NCI-H2227 treated with DMSO at 0.1 percent for 48 hours (cell line): ENCODE measurements around the gene WFDC2.

ENCODE experiments used
- DNase-seq: peaks from one replicate; lab custom pipeline; 2025; lab: John Stamatoyannopoulos, UW

WFDC2 gene

DNA sequence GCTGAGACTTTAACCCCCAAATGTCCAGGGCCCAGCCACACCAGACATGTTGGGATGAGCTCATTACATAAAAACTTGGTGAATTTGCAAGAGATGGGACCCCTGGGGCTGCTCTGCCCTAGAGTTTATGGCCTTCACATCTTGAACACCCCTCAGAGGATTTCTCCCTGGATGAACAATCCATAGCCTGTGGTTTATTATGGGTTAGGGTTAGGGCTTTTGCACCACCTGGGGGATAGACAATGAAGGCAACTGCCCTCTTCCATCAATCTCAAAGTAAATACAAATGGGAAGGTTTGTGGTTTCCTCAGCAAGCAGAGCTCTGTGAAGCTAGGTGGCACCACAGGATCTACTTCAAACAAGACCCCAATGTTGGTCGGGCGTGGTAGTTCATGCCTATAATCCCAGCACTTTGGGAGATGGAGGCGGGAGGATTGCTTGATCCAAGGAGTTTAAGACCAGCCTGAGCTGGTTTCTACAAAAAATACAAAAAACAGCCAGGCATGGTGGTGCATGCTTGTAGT is 28.5 kb downstream of the WFDC2 start:
- DNase-seq: no peak

DNA sequence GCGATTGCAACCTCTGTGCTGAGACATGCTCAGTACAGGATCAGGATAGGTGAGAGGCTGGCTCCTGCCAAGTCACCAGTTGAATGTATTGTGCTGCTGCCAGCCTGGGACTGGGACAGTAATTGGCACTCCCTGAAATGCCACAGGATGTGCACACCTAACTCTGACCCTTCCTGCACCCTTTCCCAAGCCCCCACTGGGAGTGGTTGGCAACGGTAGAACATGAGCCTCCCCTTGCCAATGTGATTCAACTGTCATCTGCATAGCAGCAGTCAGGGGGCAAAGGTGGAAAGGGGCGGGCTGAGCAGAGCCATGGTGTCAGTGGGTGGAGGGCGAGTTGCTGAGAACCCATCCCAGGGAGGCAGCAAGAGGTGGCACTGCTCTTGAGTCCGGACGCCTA is 30.5 kb downstream of the WFDC2 start:
- no peak for DNase-seq

DNA sequence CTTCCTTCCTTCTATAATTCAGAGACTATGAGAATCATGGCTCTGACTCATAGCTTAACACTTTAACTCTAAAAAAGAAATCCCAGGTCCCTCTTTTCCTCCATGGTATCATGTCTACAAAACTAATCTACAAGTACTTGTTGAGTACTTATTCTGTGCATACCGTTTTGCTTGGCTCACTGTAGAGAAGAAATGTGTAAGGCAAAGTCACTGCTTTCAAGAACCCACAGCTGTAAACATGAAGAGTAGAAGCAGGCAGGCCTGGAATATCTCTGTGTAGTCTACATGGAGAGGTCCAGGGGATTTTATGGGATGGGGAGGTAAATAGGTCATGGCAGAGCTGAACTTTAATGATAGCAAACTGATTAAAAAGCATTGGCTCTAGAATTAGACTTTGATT is 32.0 kb downstream of the WFDC2 start:
- DNase-seq: no peak

DNA sequence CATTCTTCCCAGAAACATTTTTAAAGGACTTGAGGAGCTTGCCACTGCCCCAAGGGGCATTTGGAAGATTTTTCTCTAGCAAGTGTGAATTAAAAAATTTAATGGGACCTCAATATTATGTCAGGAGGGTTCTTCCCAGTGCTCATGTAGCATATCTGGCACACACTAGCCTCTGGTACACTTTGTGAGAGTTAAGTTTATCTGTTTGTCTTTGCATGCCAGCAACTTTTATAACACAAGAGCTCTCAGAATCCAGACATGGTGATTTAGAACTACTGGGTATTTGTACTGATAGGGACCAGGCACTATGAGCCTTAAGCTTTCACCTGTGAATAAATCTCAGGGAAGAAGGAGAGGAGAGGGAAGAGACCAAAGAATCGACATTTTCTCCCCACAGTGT is 33.0 kb downstream of the WFDC2 start:
- DNase-seq: no peak

DNA sequence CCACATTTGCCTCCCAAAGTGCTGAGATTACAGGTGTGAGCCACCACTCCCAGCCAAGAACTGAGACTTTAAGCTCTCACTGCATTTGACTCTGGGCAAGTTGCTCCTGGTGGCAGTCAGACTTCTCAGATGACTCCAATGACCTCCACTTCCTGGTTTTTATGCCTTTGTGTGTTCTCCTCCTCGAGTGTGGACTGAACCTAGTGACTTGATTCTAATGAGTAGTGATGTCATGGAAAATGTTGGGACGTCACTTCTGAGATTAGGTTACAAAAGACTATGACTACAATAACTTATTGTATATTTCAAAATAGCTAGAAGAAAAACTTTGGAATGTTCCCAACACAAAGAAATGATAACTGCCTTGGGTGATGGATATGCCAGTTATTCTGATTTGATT is 33.9 kb downstream of the WFDC2 start:
- DNase-seq: no peak

DNA sequence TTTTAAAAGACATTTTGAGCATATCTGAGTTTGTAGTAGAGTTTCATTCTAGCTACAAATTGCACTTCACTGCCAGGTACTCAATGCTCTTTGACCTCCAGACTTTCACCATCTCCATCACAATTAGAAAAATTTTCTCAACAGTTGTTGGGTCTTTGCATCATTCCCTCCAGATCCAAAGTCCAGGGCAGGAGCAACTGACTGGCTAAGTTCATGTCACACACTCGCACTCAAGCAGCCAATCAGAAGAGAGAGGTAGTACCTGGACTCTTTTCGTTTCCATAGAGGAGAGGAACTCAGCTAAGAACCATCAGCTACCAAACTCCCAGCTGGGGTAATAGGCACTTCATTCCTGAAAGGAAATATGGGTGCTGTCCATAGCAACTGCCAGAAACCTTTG is 36.8 kb downstream of the WFDC2 start:
- no peak for DNase-seq

DNA sequence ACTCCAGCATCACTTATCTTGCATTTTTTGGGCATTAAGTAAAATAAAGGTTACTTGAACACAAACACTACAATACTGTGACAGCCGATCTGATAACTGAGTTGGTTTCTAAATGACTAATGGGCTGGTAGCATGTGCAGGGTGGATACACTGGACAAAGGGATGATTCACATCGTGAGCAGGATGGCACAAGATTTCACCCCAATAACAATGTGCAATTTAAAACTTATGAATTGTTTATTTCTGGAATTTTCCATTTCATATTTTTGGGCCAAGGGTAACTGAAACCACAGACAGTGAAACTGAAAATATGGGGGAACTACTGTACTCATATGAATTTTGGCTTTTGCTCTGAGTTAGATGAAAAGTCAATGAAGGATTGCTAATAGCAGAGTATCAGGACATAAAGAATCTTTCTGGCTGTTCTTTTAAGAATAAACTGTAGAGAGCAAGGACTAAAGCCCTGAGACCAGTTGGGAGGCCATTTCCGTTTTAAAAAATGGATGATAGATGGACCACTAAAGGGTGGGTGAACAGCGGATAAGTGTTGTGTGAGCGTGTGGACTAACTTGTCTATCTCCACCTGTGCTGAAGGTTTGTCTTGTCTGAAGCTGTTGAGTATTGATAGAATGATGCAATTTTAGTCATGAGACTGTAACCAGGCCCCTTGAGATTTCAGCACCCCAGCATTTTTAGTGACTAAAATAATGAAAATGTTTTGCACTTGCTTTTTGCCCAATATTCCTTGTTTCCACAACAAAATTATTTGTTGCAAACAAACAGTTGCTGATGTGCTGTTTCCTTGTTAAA is 37.7 kb downstream of the WFDC2 start:
- DNase-seq: no peak

DNA sequence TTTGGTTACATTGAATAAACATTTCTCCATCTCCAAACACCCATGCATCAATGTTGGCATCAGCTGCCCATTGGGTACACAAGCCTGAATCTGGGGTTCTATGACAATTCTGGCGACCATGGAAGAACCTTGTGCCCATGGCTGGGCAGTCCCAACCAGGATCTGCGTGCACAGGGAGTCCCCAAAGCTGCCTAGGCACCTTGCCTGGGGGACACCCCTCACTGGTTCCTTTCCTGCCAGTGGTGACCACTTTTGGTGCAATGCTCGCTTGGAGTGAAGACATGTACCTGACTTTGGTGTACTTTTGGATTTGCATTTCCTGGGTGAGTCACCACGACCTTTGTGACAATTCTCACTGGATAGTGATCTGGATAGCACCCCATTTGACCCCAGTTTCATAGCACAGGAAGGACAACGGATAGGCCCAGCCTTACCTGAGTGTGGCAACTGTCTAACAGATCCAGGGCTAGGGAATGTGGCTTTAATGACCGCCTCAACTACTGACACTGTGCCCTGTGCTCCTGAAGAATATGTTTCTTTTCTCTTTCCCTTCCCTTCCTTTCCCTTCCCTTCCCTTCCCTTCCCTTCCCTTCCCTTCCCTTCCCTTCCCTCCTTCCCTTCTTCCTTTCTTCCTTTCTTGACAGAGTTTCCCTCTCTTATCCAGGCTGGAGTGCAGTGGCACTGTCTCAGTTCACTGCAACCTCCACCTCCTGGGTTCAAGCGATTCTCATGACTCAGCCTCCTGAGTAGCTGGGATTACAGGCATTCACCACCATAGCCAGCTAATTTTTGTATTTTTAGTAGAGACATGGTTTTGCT is 38.7 kb downstream of the WFDC2 start:
- DNase-seq: no peak

DNA sequence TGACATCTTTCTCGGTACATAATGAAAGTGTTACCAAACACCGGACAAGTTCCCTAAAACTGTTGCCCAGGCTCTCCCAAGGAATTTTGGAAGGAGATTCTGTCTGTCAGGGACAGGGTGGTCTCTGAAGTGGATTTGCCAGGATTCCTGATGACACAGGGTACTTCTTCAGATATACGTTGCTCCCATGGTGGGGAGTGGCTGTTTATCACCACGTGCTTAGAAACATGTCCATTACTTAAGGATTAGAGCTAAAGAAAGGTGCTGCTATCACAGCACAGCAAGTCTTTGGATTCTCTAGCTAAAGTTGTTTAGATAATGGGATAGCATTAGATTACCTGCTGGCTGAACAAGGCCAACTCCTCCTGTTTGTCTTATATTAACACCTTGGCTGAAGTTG is 39.5 kb downstream of the WFDC2 start:
- DNase-seq: no peak

DNA sequence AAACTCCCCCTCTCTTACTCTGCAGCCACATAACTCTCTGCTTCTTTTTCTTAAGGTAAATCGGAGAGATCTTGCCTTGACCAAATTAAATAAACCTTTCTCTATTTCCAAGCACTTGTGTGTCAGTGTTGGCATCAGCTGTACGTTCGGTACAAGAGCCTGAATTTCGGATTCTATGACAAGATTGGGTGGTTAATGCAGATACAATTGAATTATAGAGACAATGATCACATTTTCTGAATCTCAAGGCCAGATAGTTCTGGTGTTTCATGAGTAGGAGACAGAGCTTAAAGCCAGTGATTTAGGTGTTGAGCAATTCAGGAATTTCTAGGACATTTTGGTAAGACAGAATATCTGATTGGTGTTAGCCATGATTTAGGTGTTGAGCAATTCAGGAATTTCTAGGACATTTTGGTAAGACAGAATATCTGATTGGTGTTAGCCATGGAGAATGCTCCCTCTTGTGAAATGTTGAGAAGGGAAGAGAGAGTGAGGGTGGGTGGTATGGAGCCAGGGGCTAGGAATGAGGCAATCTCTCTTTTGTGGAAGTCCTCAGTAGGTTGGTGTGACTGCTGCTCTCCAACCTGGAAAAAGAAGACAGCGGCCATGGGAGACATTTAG is 40.8 kb downstream of the WFDC2 start:
- no peak for DNase-seq

DNA sequence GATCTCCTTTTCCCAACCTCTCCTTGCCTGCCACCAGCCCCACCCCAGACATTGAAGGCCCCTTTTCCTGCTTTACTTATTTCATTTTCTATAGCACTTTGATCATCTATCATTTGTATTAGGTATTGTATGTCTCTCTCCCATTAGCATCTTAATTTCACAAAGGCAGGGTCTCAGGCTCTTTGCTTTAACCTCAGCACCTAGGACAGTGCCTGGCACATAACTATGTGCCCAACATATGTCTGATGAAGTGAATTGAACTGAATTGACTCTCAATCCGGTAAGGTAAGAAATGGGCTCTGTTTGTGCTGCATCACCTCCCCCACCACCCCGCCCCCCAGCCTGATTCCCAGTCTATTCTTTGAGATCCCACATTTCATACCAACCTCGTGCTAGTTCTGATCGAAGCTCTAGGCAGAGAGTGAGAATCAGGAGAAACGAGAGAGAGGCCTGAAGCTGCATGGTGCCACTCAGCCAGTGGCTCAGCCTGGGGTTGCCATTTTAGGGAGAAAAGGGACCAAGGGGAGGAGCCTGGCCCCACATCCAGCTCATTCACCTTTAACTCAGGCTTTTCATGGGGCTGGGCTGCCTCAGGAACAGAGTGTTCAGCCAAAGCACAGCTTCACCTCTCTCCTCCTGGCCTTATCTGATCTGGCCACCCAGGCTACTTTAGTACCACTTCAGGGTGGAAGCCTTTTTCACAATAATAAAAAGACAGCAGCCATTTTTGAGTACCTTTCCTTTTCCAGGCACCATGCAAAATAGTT is 45.8 kb downstream of the WFDC2 start, which contains the start of gene SPINT3:
Gene SPINT3 (minus strand): TSS at position 476 of the 767 bp plus-strand sequence. CDS start 14 bp downstream, at position 462.
- DNase-seq: no peak

DNA sequence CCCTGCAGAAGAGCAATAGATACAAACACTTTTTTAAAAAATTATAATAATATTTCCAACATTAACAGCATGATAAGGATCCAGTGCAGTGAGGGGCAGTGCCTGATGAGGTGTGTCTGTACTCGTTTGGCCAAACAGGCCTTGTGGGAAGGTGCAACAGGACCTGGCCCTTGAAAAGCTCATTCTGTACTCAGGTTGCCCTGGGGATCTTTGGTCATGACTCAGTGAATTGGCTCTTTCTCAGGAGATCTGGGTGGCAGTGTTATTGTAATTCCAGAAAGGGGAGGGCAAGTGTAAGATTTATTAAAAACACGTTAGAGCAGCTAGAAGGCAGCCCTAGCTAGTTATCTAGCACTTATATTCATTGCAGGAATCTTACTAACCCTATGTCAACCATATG is 48.7 kb downstream of the WFDC2 start:
- no peak for DNase-seq

DNA sequence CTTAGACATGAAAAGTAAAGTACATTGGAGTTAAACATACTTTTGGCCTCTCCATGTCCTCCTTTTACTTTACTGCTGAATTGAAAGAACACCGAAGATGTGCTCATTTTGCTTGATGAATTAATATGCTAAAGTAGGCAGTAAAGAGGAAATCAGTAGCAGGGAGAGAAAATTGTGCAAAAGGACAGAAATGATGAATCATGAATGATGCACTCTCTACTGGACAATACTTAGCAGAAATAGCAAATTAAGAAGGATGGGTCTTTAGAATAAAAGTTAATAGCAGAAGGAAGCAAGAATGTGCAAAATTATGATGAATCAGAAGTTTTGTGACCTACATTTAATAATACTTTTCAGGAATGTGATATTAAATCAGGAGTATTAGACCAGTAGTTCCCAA is 54.3 kb downstream of the WFDC2 start:
- no peak for DNase-seq

DNA sequence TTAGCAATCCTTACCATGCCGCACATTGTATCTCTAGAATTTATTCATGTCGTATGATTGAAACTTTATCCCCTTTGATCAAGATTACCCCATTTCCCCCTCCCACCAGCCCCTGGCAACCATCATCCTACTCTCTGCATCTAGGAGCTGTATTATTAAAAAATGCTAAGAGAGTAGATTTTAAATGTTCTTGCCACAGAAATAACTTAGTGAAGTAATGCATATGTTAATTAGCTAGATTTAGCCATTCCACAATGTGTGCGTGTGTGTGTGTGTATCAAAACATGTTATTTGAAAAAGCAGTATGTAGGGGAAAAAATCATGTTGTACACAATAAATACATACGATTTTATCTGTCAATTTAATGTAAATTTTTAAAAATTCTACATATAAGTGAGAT is 57.7 kb downstream of the WFDC2 start:
- DNase-seq: no peak
